GM21723 (cell line): ENCODE results near the gene MKNK2.
"Not testable (repeated sequence)": the region's sequence is repeated elsewhere in the genome, so short reads cannot be mapped to it uniquely, and the experiment has no call there.

Source experiments
- ATAC-seq: cut with Tn5 transposase; IDR thresholded peaks from one replicate; pipeline ENCODE4 v1.9.1; 2021; ENCODE audit warnings: mild to moderate bottlenecking, moderate library complexity; ENCODE audit not compliant: unreplicated experiment

The MKNK2 gene

DNA sequence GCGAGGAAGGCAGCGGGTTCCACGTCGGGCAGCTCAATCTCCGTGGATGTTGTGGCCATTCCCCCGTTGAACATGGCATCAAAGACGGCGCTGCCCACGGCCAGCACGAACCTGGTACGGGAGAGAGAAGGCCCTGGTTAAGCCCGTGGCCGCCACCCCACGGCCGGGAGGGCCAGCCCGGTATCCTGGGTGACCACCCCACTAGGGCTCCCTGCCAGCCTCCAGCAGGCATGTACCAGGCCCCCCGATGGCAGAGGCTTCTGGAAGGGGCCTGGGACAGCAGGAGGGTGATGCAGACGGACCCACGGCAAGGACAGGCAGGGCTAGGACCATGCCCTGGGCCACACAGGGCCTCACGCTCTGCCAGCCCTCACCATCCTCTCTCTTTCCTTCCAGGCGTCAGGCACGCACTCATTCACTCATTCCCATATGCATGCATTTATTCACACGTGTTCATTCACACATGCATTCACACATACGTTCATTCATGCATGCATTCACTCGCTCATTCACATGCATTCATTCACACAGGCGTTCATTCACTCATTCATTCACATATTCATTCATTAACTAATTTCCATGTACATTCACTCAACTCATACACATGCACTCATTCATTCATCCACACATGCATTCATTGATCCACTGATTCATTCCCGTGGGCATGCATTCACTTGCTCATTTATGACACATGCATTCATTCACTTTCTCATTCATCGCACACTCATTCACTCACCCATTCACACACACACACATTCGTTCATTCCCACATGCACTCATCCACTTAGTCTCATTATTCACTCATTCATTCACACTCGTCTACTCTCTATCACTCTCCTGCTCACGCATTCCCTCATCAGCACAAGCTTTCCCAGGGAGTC, 53.5 kb downstream of the MKNK2 start:
- ATAC-seq: no peak

DNA sequence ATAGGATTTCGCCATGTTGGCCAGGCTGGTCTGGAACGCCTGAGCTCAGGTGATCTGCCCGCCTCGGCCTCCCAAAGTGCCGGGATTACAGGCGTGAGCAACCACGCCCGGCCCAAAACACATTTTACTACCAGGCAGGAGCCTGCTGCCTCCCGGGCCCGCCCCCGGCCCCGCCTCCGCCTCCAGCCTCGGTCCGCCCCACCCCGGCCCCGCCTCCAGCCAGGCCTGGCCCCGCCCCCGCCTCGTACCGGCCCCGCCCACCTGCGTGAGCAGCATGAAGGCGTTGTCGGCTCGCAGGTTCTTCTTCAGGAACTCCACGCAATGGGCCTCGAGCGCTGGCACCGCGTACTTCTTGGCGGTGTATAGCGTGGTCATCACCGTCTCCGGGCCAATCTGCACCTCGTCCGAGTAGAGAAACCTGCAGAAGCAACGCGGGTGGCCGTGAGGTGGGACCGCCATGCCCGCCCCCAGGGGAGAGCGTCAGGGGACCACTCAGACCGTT, 58.2 kb downstream of the MKNK2 start:
- no peak for ATAC-seq

DNA sequence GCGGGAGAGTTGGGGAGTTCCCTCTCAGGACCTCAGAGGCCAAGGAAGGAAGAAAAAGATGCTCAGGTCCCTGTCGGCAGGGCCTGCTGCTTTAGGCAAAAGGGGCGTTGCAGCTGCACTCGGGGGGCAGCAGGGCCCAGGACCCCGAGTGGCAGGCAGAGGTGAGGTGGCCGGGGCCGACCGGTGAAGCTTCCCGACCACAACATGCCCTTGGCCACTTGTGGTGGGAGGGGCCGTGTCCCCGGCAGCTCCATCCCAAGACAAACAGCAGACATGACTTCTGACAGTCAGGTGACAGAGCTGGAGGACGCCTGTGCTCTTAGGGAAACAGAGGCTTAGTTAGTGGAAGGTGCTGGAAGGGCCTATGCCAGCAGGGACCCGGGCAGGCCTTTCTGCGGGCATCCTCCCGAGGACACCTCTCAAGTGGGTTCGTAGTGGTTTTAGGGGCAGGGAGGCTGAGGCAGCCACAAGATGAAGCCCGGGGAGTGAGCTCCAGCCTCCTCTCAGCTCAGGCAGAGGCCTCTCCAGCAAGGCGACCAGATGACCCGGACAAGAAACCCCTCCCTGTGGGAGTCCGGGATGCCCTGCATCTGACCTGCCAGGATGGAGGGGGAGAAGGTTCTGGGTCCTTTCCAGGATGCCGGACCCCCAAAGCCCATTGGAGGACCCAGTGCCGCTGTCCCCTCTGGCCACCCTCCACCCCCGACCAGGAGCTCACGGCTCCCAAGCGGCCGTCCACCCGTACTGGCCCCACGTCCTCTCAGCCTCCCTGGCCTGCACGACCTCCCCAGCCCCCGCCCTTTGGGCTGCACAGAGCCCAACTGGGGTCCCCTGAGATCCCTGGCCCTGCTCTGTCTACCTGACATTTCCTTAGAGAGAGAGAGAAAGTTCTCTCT, 59.8 kb downstream of the MKNK2 start:
- no peak for ATAC-seq

DNA sequence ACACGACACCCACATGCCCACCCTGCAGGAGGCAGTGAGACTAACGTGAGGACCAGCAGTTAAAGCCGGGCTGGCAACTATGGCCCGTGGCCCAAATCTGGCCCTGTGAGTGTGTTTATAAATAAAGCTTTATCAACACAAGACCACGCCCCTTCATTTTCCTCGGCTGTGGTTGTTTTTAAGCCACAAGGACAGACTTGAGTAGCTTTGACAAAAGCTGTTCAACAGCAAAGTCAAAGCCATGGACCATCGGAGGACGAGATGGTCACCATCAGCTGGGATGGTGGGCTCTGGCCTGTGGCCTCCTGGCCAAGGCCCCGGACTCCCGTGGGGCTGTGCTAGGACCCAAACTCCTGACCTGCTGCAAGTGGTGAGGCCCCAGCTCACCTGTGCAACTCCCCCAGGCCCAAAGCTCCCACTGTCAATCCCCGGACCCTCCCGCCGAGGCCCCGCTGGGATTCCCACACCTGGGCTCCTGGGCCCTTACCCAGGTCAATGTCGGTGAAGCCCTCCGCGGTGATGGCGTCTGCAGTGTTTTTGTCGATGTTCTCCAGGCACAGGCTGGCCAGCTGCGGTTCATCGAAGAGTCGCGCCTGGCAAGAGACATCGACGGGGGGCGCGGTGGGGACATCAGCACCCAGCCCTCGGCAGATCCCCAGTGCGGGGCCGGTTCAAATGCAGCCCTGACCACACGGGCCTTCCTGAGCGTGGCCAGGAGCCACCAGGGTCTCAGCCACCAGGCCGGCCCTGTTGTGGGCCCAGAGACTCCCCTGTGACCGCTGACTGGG, 60.6 kb downstream of the MKNK2 start:
- ATAC-seq: no peak

DNA sequence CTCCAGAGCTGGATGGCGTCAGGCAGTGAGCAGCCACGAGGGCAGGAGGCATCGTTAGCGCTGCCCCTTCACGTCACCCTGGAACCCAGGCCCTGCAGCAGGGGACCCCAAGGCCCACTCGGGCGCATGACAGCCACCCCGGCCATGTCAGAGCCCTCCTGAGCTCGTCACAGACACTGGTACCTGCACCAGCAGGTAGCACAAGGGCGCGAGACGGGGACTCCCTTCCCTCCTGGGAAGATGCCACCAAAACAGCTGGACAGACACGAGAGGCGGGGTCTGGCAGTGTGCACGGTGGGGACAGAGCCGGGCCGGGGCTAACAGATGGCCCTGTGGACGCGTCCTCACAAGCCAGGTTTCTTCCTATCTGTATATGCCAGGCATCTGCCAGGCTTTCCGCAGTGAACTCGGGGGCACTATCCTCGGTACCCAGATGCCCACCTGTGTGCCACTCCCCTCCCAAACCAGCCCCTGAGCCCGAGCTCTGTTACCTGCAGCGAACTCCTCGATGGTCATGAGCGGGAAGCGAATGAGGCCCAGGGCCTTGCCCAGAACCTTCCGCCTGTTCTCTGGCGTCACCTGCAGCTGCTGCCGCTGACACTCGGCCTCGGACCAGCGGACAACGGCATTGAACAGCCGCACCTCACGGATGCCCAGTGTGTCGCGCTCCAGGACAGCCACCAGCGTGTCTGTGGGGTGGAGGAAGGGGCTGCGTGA, 61.4 kb downstream of the MKNK2 start:
- no peak for ATAC-seq

GRCh38 chr19:1988464-1988863, 62.6 kb downstream of the MKNK2 start:
- ATAC-seq: not testable (repeated sequence)
